Dendritic cell treated with granulocyte-macrophage colony-stimulating factor and Interleukin-4, amounts not matched to agents 40 ng/mL and 50 ng/mL, for 4 days (primary cell): ENCODE measurements around the gene CELF3.

Source experiments
- H3K27ac Mint-ChIP-seq: one replicate; pipeline ENCODE4 v1.8.0; 2022; ENCODE audit warnings: mild to moderate bottlenecking, mixed read lengths
- H3K27me3 Mint-ChIP-seq: one replicate; pipeline ENCODE4 v1.8.0; 2022; ENCODE audit warnings: mild to moderate bottlenecking, mixed read lengths
- H3K36me3 Mint-ChIP-seq: one replicate; pipeline ENCODE4 v1.8.0; 2022; ENCODE audit warnings: low read depth, mixed read lengths
- H3K4me1 Mint-ChIP-seq: one replicate; pipeline ENCODE4 v1.8.0; 2022; ENCODE audit warnings: low read depth, mixed read lengths
- H3K4me3 Mint-ChIP-seq: one replicate; pipeline ENCODE4 v1.8.0; 2022; ENCODE audit warnings: mild to moderate bottlenecking, moderate library complexity, mixed read lengths
- H3K9me3 Mint-ChIP-seq: one replicate; pipeline ENCODE4 v1.8.0; 2022; ENCODE audit warnings: mixed read lengths
- intact Hi-C: fragments of 100-400 bp; cut with micrococcal nuclease; formaldehyde crosslinking; loops from one replicate; pipeline ENCODE4 v1.15.0; 2022

Gene CELF3

DNA sequence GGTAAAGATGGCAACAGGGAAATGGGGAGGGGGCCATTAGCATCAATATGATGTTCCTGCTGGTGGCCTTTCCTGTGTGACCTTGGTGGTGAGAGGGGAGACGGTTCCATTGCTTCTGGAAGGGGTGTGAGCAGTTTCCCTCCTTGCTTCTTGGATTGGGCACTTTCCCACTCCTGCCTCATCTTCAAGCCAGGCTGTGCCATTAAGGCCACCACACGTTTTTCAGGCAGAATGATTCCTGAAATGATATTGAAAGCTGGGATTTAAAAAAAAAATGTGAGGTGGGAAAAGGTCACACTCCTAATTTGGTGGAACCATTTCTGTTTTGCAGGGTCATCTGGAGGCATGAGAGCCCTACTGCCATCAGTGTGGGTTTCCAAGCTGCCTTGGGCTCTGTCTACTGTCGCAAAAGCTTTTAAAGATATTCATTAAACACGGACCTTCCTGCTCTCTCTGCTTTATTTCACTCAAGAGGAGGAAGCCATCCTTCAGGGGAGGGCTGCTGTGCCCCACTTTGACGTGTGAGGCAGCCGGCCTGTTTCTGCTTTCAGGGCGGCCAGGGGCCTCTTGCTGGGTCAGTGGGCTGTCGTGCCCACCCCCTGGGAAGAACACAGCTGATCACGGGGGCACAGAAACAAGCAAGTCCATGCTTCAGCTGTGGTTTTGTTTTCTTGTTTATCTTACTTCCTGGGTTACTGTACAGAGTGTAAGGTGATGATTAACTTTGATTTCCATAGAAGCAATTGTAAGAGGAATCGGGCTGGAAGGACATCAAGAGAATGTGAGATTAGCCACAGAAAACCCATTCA, 12.8 kb upstream of the CELF3 start:
- Mint-ChIP-seq H3K4me3 (no peak overlapping the region), H3K27ac (no peak overlapping the region), H3K9me3 (no peaks in the 10 kb centered on the region), H3K27me3 (peaks cover 41% of the 10 kb centered on the region), H3K4me1 (no peaks in the 10 kb centered on the region), H3K36me3 (no peaks in the 10 kb centered on the region)
- intact Hi-C loops = no loop called here

GRCh38 chr1:151728151-151729054, 11.8 kb upstream of the CELF3 start:
- intact Hi-C loops = no loop called here
- no peak overlapping the region for H3K27ac Mint-ChIP-seq
- no peaks in the 10 kb centered on the region for H3K9me3 Mint-ChIP-seq
- H3K27me3 Mint-ChIP-seq = peaks cover 50% of the 10 kb centered on the region
- H3K4me1 Mint-ChIP-seq = no peaks in the 10 kb centered on the region
- H3K36me3 Mint-ChIP-seq = no peaks in the 10 kb centered on the region
- H3K4me3 Mint-ChIP-seq = no peak overlapping the region

DNA sequence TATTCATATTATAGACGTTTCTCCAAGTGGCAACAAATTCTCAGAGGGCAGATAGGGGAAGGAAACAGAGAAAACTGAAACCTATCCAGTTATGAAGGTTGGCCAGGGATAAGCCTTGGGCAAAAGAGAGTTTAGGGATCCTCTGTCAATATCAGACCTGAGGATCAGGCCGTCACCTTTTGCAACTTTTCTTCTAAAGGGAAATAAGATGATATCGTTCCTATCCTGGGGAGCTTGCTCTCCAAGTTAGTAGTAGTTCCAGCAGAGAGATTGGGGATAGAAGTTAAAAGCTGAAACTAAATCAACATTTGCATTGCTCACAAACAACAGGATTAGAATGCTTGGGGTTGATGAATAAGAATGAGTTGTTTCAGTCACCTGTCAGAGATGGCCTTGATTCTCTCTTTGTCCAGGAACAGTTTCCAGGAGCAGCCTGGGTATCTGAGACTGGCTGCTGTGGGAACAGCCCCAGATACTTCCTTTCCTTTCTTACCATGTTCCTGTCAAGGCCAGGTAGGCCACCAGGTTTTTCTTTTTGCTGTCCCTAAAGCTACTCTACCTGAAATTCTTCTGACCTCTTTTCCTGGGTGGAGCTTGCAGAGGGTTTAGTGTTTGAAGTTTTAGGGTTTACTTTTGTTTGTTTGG, 7.2 kb upstream of the CELF3 start:
- Mint-ChIP-seq H3K27ac (no peak overlapping the region), H3K36me3 (no peaks in the 10 kb centered on the region), H3K4me3 (no peak overlapping the region), H3K4me1 (peaks cover 25% of the 10 kb centered on the region), H3K9me3 (no peaks in the 10 kb centered on the region), H3K27me3 (peaks cover 81% of the 10 kb centered on the region)
- intact Hi-C loops = no loop called here

GRCh38 chr1:151721788-151722510, 5.3 kb upstream of the CELF3 start:
- H3K36me3 Mint-ChIP-seq = no peaks in the 10 kb centered on the region
- intact Hi-C loops = no loop called here
- H3K4me1 Mint-ChIP-seq = peaks cover 33% of the 10 kb centered on the region
- H3K4me3 Mint-ChIP-seq = peak overlapping the region; percentile 84
- no peak overlapping the region for H3K27ac Mint-ChIP-seq
- H3K27me3 Mint-ChIP-seq = peaks cover 89% of the 10 kb centered on the region
- H3K9me3 Mint-ChIP-seq = no peaks in the 10 kb centered on the region

DNA sequence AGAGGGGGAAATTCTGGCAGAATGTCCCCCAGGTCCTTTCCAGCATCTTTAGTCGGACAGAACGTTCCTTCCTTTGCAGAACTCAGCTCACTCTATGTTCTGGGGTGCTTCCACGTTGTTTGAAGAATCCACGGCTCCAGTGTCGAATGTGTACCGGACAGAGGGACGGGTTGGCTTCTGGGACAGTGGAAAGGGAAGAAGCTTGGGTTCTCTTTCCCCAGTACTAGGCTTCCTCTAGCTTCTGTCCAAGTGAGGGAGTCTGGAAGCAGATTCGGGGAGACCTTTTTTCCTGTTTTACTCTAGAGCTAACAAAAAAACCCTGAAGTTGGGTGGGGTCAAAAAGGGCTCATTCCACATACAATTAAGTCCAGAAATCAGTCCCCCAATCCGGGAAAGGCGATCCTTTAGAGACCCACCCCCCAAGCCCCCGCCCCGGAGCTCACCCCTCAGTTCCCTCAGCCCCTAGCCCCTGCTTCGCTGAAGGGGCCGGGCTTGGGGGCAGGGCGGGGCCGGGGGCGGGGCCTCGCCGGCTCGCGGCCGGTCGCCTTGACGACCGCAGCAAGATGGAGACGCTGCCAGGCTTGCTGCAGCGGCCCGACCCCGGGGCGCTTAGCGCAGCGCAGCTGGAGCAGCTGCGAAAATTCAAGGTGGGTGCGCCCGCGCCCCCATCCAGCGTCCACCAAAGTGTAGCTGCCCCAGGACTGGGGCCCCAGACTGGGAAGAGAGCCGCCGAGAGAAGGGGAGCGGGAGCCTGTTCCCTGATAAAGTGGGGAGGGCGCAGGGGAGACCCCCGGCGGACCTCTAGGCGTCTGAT, 4.6 kb upstream of the CELF3 start, which contains the start of gene RIIAD1:
Gene RIIAD1 (plus strand): TSS at position 549 of the 814 bp plus-strand sequence. CDS start 15 bp downstream, at position 564.
- Mint-ChIP-seq H3K27ac (peak within 1 kb of the TSS; percentile 29), H3K4me3 (peak within 1 kb of the TSS; percentile 84), H3K9me3 (no peaks in the 10 kb centered on the region), H3K36me3 (no peaks in the 10 kb centered on the region), H3K4me1 (peaks cover 36% of the 10 kb centered on the region), H3K27me3 (peaks cover 89% of the 10 kb centered on the region)
- intact Hi-C loops = no loop called here

- intact Hi-C loops = no loop called here
- peak overlapping the region; percentile 29 for H3K27ac Mint-ChIP-seq
- peaks cover 36% of the 10 kb centered on the region for H3K4me1 Mint-ChIP-seq
- H3K36me3 Mint-ChIP-seq = no peaks in the 10 kb centered on the region
- H3K9me3 Mint-ChIP-seq = no peaks in the 10 kb centered on the region
- peaks cover 90% of the 10 kb centered on the region for H3K27me3 Mint-ChIP-seq
- H3K4me3 Mint-ChIP-seq = peak overlapping the region; percentile 53
Observed at GRCh38 chr1:151720554-151720953, 4.0 kb upstream of the CELF3 start.

GRCh38 chr1:151720125-151720524, 3.5 kb upstream of the CELF3 start:
- Mint-ChIP-seq H3K4me1 (peaks cover 36% of the 10 kb centered on the region), H3K4me3 (no peak overlapping the region), H3K36me3 (no peaks in the 10 kb centered on the region), H3K27me3 (peaks cover 92% of the 10 kb centered on the region), H3K27ac (peak overlapping the region; percentile 29), H3K9me3 (no peaks in the 10 kb centered on the region)
- intact Hi-C loops = no loop called here

GRCh38 chr1:151718666-151719065, 2.1 kb upstream of the CELF3 start:
- intact Hi-C loops = no loop called here
- Mint-ChIP-seq H3K27me3 (peaks cover 92% of the 10 kb centered on the region), H3K9me3 (no peaks in the 10 kb centered on the region), H3K36me3 (no peaks in the 10 kb centered on the region), H3K4me1 (peaks cover 36% of the 10 kb centered on the region), H3K27ac (no peak overlapping the region), H3K4me3 (no peak overlapping the region)

DNA sequence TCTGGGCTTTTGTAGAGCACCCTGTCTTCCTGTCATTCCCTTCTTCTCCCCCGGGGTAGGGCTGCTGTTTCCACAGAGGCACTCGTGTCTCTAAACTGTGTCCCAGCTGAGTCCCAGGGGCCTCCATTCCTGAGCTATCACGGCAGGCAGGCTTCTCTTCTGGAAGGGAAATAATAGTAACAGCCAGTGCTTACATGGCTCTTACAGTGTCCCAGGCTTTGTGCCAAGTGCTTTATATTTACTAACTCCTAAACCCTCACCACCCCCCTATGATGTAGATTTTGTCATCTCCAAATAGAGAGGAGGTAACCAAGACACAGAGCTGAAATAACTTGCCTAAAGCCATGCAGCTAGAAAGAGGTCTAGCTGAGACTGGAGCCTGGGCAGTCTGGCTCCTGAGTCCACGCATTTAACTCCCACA, 1.4 kb upstream of the CELF3 start:
- no peak overlapping the region for H3K27ac Mint-ChIP-seq
- H3K4me1 Mint-ChIP-seq = peaks cover 36% of the 10 kb centered on the region
- H3K9me3 Mint-ChIP-seq = no peaks in the 10 kb centered on the region
- no peak overlapping the region for H3K4me3 Mint-ChIP-seq
- H3K27me3 Mint-ChIP-seq = peaks cover 88% of the 10 kb centered on the region
- no peaks in the 10 kb centered on the region for H3K36me3 Mint-ChIP-seq
- intact Hi-C loops = no loop called here

GRCh38 chr1:151716405-151716762, 219 bp downstream of the CELF3 start:
- H3K27ac Mint-ChIP-seq = no peak overlapping the region
- H3K4me3 Mint-ChIP-seq = no peak overlapping the region

DNA sequence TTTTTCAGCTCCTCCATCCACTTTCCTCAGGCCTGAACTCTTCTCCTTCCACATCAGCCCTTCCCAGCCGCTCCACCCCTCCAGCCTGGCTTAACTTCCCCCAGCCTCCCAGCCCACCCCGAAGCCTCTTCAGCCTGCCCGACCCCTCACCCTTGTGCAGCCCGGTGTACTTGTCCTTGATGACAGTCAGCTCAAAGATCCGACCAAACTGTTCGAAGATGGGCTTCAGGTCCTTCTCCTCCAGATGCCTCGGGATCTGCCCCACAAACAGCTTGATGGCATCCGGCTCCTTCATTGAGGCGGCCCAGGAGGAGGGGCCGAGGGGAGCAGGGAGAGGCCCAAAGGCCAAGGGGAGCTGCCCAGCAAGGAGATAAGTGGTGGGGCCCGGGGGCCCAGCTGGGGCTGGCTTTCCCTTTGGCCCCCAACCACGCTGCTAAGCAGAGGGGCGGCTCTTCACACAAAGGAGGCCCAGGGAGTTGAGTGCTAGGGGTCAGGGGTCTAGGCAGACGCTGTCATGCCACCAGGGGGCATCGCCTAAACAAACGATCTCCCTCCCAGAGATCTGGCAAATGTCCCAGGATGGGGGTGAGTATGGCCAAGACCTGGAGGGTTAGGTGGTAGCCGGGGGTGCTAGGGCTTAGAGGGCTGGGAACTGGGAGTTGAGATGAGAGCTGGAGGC, 738 bp downstream of the CELF3 start:
- intact Hi-C loops = no loop called here
- Mint-ChIP-seq H3K9me3 (no peaks in the 10 kb centered on the region), H3K4me3 (no peak overlapping the region), H3K36me3 (no peaks in the 10 kb centered on the region), H3K4me1 (peaks cover 20% of the 10 kb centered on the region), H3K27me3 (peaks cover 80% of the 10 kb centered on the region), H3K27ac (no peak overlapping the region)

More at GRCh38 chr1:151716405-151716762, 219 bp downstream of the CELF3 start:
- no peaks in the 10 kb centered on the region for H3K9me3 Mint-ChIP-seq
- intact Hi-C loops = no loop called here
- peaks cover 83% of the 10 kb centered on the region for H3K27me3 Mint-ChIP-seq
- H3K4me1 Mint-ChIP-seq = peaks cover 25% of the 10 kb centered on the region
- no peaks in the 10 kb centered on the region for H3K36me3 Mint-ChIP-seq
